ENCODE measurements around the gene CDH11. TPM values are rescaled to one million over a fixed set of nuclear protein-coding genes. Genes with fewer than 3 reads are reported as not detected.

The CDH11 gene
- polyA plus RNA-seq, 3 donors = 0.91 to 8.8 (median 6.7) TPM

DNA sequence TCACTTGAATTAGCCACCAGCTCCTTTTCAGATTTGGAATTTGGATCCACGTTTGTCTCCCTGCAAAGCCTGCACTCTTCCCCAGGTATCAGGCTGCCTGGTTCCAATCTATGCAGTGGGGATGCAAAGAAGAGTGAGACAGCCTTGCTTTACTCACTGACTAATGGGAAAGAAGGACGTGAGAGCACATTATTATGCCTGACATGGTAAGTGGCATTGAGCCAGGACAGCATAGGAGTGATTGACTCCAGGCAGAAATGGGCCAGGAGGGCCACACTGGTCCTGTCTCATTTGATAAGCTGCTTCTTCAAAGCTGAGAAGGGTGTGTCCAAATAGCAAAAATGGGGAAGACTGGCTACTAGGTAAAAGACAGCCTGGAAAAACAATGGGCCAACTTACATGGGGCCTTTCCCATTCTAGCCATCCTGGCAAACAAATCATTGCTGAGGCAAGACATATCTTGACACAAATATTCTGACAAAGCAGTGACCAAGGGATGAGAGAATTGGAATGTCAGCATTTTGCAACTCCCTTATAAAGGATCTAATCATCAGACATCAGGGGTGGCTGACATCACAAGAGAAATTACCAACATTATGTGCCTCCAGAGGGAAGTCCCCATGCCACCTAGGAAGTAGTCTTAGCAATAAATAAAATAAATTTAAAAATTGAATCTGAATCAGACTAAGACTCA, 38.6 kb downstream of the CDH11 start:
- no peak overlapping the region for H3K27ac ChIP-seq (ENCODE audit: low read depth, low read length)
- 34 to 67% (median 54%) methylated on average over 2 of the region's 2 CpGs for WGBS, 3 donors

DNA sequence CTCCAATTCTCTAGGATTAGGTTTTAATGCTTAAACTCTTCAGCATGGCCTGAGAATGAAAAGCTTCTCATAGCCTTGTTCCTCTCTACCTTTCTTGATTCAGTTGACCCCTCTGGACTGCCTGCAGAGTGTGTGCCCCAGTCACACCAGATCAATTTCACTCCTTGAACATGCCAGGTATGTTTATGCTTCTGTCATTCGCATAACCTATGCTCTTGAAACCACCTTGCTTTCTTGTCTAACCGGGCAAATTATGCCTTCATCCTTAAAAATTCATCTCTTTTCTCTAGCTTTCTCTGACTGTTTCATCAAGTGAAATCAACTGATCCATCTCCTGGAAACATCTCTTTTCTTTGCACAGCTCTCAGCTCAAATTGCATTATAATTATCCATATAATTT, 42.3 kb downstream of the CDH11 start:
- H3K27ac ChIP-seq (ENCODE audit: low read depth, low read length) = no peak overlapping the region
- WGBS, 3 donors = 71 to 85% (median 84%) methylated on average over 2 of the region's 2 CpGs

DNA sequence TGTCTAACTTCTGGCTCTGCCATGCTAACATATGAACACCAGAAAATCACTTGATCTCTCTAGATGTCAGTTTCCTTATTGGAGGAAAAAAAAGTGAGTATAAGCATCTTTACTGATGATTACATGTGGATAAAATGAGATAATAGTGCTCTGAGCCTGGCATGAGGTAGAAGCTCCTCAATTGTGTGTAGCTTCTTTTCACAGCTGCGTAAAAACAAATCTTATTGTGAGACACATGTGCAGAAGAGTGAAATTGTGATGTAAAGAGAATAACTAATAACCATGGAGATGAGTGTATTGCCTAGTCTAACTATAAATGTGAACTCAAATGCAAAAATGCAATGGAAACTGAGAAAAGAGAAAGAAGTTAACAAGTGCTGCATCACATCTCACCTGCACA, 44.7 kb downstream of the CDH11 start:
- 87 to 94% (median 90%) methylated on average over 1 of the region's 1 CpG for WGBS, 3 donors
- H3K27ac ChIP-seq (ENCODE audit: low read depth, low read length) = no peak overlapping the region

DNA sequence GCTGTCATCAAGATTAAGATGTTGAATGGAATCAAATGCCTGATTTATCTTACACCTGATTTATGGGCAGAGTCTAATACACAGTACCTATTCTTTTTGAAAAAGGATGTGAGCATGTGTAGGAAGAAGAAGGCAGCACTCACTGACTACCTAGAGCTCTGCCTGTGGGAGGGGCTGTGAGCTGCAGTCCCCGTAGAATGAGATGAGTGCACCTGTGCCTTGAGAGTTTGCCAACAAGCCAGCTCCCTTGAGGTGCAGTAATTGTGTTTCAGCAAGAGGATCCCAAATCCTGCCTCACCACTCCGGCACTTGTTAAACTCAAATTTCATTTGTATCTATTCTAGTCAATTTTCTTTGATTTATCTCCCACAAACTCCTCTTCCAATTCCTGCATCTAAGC, 46.0 kb downstream of the CDH11 start:
- 69 to 90% (median 88%) methylated on average over 2 of the region's 2 CpGs for WGBS, 3 donors
- H3K27ac ChIP-seq (ENCODE audit: low read depth, low read length) = no peak overlapping the region

DNA sequence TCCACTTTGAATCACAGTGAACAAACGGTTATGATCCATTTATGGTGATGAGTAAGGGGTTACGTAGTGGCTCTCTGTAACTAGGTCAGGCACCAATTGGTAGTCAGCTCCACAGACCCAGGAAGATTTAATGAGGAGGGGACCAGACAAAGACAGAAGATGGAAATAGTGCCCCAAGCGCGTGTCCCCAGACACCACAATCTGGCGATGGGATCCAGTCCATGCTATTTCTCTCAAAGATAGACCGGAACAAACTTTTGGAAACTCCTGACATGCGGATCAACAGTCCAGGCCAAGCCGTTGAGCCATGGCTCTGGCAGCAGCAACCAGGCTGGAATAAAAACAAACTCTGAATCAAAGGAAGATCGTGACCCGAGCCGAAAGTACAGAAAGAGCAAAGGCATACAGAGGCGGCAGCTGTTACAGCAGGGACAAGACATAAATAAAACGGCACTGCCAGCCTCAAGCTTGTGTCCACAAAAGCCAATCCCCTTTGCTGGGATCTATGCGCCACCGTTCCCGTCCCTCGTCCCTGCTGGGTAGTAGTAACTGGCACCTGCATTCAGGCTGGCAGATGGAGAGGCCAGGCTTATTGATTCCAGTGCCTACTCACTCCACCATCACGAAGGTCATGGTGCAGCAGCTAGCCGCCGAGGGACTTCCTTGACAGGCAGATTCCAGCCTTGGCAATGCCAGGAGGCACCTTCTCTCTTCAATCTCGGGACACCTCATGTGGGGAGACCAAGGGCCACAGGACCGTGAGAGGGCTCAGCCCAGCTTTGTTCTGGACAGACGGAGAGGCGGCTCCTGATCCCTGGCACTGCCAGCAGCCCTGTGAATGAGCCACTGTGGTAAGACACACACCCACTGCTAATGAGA, 50.2 kb downstream of the CDH11 start:
- 70 to 78% (median 72%) methylated on average over 24 of the region's 24 CpGs for WGBS, 3 donors

DNA sequence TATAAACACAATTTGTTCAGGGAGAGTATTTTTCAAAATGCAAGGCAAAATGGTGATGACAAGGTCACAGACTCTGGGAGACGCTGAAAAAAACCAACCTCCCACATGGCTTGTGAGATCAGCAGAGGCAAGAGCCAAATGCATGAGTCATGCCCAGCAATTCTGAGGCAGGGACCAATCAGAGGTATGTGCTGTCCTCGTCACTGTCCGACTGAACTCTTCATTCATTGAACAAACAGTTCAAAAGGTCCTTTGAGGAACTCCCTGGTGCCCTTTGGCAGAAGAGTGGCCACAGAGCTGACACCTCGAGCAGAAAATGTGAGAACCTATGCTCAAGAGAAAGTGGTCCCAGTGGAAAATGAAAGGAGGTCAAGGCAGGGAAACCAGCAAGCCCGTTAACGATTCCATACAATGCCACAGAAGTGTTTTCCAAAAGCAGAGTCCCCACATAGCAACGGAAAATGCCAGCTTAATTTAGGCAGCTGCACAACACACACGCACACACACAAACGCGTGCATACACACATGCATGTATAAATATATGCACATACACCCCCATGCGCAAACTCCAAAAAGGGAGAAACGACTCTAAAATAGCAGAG, 50.9 kb downstream of the CDH11 start:
- WGBS, 3 donors = 60 to 66% (median 65%) methylated on average over 12 of the region's 12 CpGs
- no peak overlapping the region for H3K27ac ChIP-seq (ENCODE audit: low read depth, low read length)

More for the DNA sequence above, 50.2 kb downstream of the CDH11 start:
- H3K27ac ChIP-seq (ENCODE audit: low read depth, low read length) = no peak overlapping the region

DNA sequence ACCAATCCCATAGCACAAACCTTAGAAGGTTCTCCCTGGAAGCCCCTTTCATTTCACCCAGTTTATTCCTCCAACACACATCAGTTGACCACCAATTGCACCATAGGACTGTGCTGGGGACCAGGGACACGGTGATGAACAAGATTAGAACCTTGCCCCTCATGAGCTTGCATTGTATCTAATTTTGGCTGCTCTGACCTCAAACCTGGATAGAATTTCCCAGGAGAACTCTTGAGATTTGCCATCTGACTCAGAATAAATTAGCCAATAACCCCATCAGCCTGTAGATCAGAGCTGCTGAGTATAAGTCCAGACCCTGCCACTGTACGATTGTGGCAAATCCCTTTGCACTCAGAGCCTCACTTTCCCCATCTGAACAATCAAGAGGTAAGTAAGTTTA, 52.1 kb downstream of the CDH11 start:
- no peak overlapping the region for H3K27ac ChIP-seq (ENCODE audit: low read depth, low read length)
- WGBS, 3 donors = 65 to 90% (median 82%) methylated on average over 2 of the region's 2 CpGs

DNA sequence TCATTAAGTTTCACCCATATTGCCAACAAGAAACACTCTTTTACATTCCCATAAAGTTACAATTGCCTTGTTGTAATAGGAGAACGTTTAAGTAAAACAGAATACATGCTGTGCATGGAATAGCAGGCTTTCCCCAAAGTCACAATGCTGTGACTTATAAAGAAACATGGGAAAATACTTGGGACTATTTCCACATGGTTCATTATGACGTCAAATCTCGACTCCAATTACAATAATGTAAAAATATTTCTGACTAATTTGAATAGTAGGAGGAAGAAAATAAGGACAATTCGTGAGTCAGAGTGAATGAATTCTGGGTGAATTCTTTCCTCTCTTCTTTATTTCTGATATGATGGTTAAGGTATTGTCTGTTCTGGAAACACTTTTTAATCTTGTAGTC, 52.8 kb downstream of the CDH11 start:
- WGBS, 3 donors = 48 to 70% (median 64%) methylated on average over 4 of the region's 4 CpGs
- H3K27ac ChIP-seq (ENCODE audit: low read depth, low read length) = no peak overlapping the region

DNA sequence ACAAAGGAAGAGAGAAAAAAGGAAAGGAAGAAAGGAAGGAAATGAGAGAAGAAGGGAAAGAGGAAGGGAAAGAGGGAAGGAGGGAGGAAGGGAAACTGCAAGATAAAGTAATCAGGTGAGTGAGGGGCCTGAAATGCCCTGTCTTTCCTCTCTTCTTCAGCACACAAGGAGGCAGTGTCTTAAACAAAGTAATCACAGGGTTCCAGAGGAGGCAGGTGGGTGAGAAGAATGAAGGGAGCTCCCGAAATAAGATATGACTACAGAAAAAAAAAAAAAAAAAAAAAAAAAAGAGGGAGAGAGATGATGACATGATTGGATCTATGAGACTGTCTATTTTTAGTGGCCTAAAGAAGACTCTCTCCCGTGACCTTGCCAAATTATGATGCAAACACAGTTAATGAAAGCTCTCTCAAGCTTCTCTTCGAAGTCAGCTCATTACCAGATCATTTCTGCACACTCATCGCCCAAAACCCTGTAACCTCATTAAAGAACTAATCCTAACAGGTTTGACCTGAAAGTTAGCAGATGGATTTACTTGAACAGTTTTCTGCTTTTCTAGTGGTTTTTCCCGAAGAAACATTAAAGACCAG, 53.6 kb downstream of the CDH11 start:
- H3K27ac ChIP-seq (ENCODE audit: low read depth, low read length) = no peak overlapping the region
- WGBS, 3 donors = 40 to 63% (median 54%) methylated on average over 5 of the region's 5 CpGs

DNA sequence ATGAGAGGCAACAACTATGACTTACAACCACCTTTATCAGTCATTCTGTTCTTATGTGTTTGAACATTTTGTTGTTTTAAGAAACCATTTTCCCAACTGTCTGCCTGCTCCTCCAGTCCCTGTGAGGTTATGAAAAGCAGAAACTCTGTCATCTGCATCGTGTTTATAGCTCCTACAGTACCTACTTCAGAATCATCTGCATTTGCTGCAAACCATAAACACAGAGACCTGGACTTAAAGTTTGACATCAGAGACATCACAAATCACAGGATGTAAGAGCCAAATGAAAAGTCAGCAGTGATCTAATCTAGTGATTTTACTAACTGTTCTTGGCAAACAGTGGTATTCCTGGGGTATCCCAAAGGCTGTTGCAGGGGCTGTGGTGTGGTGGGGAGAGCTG, 55.2 kb downstream of the CDH11 start:
- WGBS, 3 donors = 46 to 59% (median 51%) methylated on average over 1 of the region's 1 CpG
- no peak overlapping the region for H3K27ac ChIP-seq (ENCODE audit: low read depth, low read length)

DNA sequence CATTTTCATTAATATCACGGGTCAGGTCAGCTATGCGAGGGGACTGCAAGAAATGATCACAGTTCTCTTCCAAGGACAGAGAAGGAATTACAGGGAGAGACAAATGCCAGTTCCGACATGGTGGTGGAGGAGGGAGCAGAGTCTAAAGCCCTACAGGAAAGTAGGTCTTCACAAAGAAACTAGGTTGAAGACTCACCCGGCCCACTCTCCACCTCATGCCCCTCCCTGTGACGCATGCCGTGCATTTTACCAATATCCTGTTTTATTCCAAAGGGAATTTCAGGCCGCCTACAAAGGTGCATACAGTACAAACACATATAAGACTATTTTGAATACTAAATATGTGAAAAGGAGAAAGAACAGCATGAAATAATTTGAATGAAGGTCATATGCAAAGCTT, 56.8 kb downstream of the CDH11 start:
- WGBS, 3 donors = 71 to 89% (median 82%) methylated on average over 7 of the region's 7 CpGs
- no peak overlapping the region for H3K27ac ChIP-seq (ENCODE audit: low read depth, low read length)

DNA sequence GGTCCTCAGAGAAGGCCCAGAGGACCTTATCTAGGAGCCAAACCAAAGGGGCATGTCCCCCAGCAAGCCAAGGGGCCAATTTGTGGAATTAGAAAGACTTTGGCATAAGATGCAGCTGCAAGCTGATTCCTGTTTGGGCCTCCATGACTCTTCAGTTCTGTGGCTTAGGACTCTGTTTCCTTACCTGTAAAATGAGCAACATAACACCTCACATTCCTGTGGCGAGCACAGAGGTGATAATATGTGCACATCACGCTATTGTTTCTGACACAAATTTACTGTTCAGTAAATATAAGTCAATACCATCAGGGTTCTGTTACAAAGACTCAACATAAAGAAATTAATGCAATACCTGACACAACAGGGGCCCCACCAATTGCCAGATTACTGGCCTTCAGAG, 57.7 kb downstream of the CDH11 start:
- no peak overlapping the region for H3K27ac ChIP-seq (ENCODE audit: low read depth, low read length)
- WGBS, 3 donors = 68 to 90% (median 89%) methylated on average over 2 of the region's 2 CpGs

DNA sequence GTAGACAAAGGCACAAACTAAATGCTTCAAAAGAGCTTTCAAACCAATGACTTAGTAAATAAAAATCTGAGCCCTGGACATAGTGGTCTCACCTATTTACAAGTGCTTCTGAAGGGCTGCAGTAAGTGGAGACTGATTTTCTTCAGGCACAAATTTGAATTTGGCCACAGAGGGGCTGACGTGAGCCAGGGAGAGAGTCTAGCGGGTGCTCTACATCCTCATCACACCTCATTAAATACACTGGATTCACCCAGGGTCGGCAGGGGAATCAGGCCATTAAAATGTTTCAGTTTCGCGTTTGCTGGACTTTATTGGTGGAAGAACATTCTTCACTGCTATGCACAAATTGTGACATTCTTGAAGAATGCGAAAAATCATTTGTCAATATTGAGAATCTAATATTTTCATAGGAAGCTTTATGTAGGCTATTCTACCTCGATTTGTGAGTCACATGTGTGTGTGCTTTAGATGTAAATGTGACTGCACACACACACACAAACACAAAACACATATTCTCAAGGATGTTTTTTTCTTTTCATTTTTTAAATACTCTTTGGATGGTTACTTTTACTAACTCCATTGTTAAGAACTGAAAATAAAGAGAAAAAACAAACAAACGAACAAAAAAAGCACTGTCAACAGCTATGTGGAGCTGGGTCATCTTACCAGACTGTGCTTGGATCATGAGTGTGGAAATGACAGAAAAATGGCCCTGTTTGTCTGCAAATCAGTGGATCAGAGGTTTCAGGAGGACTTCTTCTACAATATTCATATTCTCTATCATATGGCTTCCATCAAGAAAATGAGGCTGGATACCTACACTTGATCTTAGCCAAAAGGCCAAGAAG, 58.9 kb downstream of the CDH11 start:
- H3K27ac ChIP-seq (ENCODE audit: low read depth, low read length) = no peak overlapping the region
- WGBS, 3 donors = 60 to 82% (median 80%) methylated on average over 8 of the region's 8 CpGs

DNA sequence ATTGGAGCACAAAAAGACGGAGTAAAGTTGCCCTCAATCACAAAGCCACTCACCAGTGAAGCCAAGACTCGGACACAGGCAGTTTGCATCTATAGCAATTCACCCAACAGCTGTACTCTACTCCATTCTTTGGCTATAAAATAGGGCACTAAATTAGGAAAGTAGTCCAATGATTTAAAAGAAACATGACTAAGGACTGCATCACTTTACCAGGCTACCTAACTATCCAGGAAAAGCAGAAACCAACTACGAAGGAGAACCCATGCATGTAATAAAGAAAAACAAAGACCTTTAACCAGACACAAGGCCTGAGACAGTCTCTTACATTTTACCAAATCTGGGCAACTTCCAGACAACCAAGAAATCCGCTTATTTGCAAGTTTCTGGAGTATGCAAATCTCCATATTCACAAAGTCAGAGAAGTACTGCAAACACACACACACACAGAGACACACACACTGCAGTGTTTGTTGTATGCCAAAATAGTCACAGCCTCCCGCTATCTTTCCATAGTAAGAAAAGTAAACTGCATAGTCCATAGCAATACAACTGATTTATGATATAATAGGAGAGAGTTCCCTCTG, 59.8 kb downstream of the CDH11 start:
- H3K27ac ChIP-seq (ENCODE audit: low read depth, low read length) = no peak overlapping the region
- WGBS, 3 donors = 77 to 80% (median 79%) methylated on average over 5 of the region's 5 CpGs

DNA sequence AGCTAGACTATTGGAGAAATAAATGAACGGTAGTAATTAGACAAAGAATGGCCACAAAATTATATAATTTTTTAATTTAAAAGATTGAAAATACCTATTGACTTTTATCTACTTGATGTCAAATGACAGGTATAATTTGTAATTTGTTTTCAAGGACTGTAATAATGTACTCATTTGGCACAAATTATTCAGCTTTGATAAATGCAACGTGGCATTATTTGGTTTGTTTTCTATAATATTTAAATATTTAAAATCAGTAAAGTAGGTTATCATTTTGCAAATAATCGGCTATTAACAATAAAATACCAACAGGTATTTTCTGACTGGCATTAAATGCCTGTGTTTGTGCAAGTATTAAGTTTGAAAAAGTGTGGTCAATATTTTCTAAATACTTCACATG, 60.6 kb downstream of the CDH11 start:
- no peak overlapping the region for H3K27ac ChIP-seq (ENCODE audit: low read depth, low read length)
- whole genome bisulfite sequencing, 3 donors = 62 to 83% (median 81%) methylated on average over 3 of the region's 3 CpGs

DNA sequence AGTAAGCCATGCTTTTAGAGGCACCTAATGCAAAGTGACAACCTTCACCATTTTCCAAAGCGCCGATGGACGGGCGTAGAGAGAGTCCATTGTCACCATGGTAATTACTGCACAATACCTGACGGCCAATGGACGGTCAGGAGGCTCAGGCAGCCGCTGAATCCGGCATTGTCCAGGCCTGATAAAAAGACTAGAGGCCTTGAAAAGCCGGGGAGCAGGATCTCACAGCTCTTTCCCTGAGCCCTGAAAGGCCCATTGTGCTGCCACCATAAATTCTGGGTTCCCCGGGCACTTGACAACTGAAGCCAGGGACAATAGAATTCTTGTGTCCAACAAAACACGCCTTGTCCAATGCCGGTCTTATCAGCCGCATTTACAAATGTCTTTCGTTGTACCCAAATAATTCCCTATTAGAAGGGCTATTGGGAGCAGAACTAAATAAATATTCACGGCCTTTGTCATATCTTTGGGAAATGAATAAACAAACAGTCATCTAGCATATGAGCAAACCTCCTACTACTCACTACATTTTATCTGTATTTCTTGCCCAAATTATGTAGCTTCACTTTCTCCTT, 62.4 kb downstream of the CDH11 start:
- WGBS, 3 donors = 23 to 63% (median 63%) methylated on average over 15 of the region's 15 CpGs
- no peak overlapping the region for H3K27ac ChIP-seq (ENCODE audit: low read depth, low read length)

DNA sequence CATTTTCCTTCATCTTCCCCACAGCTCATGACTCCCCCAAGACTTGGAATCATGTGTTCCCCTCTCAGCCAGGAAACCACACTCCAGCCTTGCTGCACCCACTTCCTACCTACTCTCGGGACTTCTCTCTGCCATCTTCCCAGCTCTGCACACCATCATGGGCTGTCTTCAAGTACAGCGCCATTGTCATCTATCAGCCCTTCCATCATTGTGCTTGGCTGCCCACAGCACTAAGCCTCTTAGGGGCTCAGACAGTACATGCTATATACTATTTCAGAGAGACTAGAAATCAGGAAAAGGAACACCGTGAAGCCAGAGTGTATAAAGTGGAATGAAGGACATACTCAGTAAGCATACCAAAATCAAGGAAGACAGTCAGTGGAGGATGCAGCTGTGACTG, 64.7 kb downstream of the CDH11 start:
- WGBS, 3 donors = 78 to 86% (median 86%) methylated on average over 3 of the region's 3 CpGs
- no peak overlapping the region for H3K27ac ChIP-seq (ENCODE audit: low read depth, low read length)

DNA sequence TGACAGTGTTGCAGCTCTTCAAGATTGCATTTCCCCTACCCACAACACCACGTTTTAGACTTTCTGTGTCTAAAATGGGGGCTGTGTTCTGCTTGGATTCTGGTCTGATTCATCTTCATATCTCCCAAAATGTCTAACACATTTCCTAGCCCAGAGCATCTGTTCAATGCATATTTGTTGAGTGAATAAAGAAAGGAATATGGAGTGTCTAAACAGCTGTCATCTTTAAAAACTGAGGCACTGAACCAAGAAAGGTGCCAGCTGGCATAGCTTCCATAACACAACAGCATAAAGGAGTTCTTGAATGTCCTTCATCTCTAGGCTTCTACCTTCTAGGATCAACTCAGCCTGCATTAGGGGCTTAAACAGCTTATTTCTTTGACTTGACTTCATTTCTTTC, 67.4 kb downstream of the CDH11 start:
- no peak overlapping the region for H3K27ac ChIP-seq (ENCODE audit: low read depth, low read length)
- 46 to 58% (median 57%) methylated on average over 1 of the region's 1 CpG for WGBS, 3 donors

Measured in adipose tissue (tissue), 3 donors.